Urinary bladder (tissue), 4 donors: ENCODE results near the gene OPTC. TPM values are rescaled to one million over a fixed set of nuclear protein-coding genes. Genes with fewer than 3 reads are reported as not detected.
A peak's percentile ranks its signal among the peaks of the same experiment; 100 is the strongest.

ENCODE experiments used
- DNase-seq: peaks from one replicate; pipeline ENCODE4 v3.0.0-alpha.2; 2015; ENCODE audit errors: extremely low spot score
- H3K27ac ChIP-seq: one replicate; pipeline ENCODE4 v1.5.1; 2013; ENCODE audit warnings: low read depth, mild to moderate bottlenecking, moderate library complexity
- H3K36me3 ChIP-seq: one replicate; pipeline ENCODE4 v1.6.1; 2013; ENCODE audit warnings: mild to moderate bottlenecking, moderate library complexity; ENCODE audit not compliant: insufficient read depth
- H3K4me1 ChIP-seq: one replicate; pipeline ENCODE4 v1.6.1; 2013; ENCODE audit warnings: mild to moderate bottlenecking, moderate library complexity; ENCODE audit not compliant: insufficient read depth
- H3K4me3 ChIP-seq: one replicate; pipeline ENCODE4 v1.5.1; 2013; ENCODE audit warnings: low read depth, low read length
- WGBS: extraction: QIAGEN DNeasy Blood & Tissue Kit; methylation state at CpG from one replicate; pipeline ENCODE4 v1.1.7; 2013; 5-methylcytosine and 5-hydroxymethylcytosine counted together
- polyA plus RNA-seq: library from polyadenylated mRNA; stranded (reverse); fragments of 200-250 nt; gene quantifications from one replicate; pipeline ENCODE4 v1.2.3, GENCODE V29; 2013
- total RNA-seq: library from RNA; depleted of rRNA; stranded (reverse); fragments of >200 nt; gene quantifications from one replicate; pipeline ENCODE4 v1.2.3, GENCODE V29; 2014
- donor health status: healthy with polysubstance abuse.
- donor health status: healthy.

OPTC gene
- total and polyA plus RNA-seq, 2 donors, result 0.05 TPM; not detected in 1

- no peak overlapping the region for H3K4me3 ChIP-seq
- H3K36me3 ChIP-seq, result no peaks in the 10 kb centered on the region
- no peak overlapping the region for H3K27ac ChIP-seq
- 53% methylated on average over 2 of the region's 2 CpGs for WGBS
- DNase-seq, result no peak
- no peaks in the 10 kb centered on the region for H3K4me1 ChIP-seq
These were observed 54.9 kb downstream of the OPTC start for GRCh38 chr1:203548892-203549291.

- no peaks in the 10 kb centered on the region for H3K4me1 ChIP-seq
- WGBS, result 98% methylated on average over 2 of the region's 2 CpGs
- no peaks in the 10 kb centered on the region for H3K36me3 ChIP-seq
- DNase-seq, result no peak
- no peak overlapping the region for H3K27ac ChIP-seq
- no peak overlapping the region for H3K4me3 ChIP-seq
These were observed 55.4 kb downstream of the OPTC start for GRCh38 chr1:203549309-203549708.

- no peak for DNase-seq
- no peak overlapping the region for H3K27ac ChIP-seq
- H3K4me3 ChIP-seq, result no peak overlapping the region
- H3K4me1 ChIP-seq, result no peaks in the 10 kb centered on the region
- no peaks in the 10 kb centered on the region for H3K36me3 ChIP-seq
- 41% methylated on average over 1 of the region's 1 CpG for WGBS
These were observed 56.9 kb downstream of the OPTC start for GRCh38 chr1:203550846-203551245.

GRCh38 chr1:203551550-203551949, 57.6 kb downstream of the OPTC start:
- WGBS, result 62% methylated on average over 5 of the region's 5 CpGs
- DNase-seq, result no peak
- H3K4me1 ChIP-seq, result no peaks in the 10 kb centered on the region
- no peaks in the 10 kb centered on the region for H3K36me3 ChIP-seq
- H3K4me3 ChIP-seq, result no peak overlapping the region
- no peak overlapping the region for H3K27ac ChIP-seq

- WGBS, result 88% methylated on average over 4 of the region's 4 CpGs
- no peak overlapping the region for H3K4me3 ChIP-seq
These were observed 59.5 kb downstream of the OPTC start for GRCh38 chr1:203553496-203553895.

GRCh38 chr1:203554071-203554470, 60.1 kb downstream of the OPTC start:
- H3K27ac ChIP-seq, result no peak overlapping the region
- no peaks in the 10 kb centered on the region for H3K36me3 ChIP-seq
- no peaks in the 10 kb centered on the region for H3K4me1 ChIP-seq
- no peak for DNase-seq
- no peak overlapping the region for H3K4me3 ChIP-seq
- WGBS, result 88% methylated on average over 3 of the region's 3 CpGs

More at GRCh38 chr1:203553496-203553895, 59.5 kb downstream of the OPTC start:
- DNase-seq, result no peak
- H3K36me3 ChIP-seq, result no peaks in the 10 kb centered on the region
- H3K27ac ChIP-seq, result no peak overlapping the region
- H3K4me1 ChIP-seq, result no peaks in the 10 kb centered on the region

- no peak for DNase-seq
- no peak overlapping the region for H3K4me3 ChIP-seq
- no peaks in the 10 kb centered on the region for H3K4me1 ChIP-seq
- WGBS, result 47% methylated on average over 8 of the region's 8 CpGs
- no peaks in the 10 kb centered on the region for H3K36me3 ChIP-seq
- no peak overlapping the region for H3K27ac ChIP-seq
These were observed 61.1 kb downstream of the OPTC start for GRCh38 chr1:203555076-203555475.

GRCh38 chr1:203555511-203556046, 61.6 kb downstream of the OPTC start:
- no peaks in the 10 kb centered on the region for H3K4me1 ChIP-seq
- DNase-seq, result no peak
- peak overlapping the region; percentile 11 for H3K27ac ChIP-seq
- no peak overlapping the region for H3K4me3 ChIP-seq
- no peaks in the 10 kb centered on the region for H3K36me3 ChIP-seq
- WGBS, result 49% methylated on average over 7 of the region's 7 CpGs

GRCh38 chr1:203556047-203556851, 62.3 kb downstream of the OPTC start:
- DNase-seq, result no peak
- no peaks in the 10 kb centered on the region for H3K36me3 ChIP-seq
- H3K4me3 ChIP-seq, result no peak overlapping the region
- no peaks in the 10 kb centered on the region for H3K4me1 ChIP-seq
- H3K27ac ChIP-seq, result peak overlapping the region; percentile 11
- 24% methylated on average over 16 of the region's 16 CpGs for WGBS

GRCh38 chr1:203557390-203557789, 63.4 kb downstream of the OPTC start:
- H3K4me3 ChIP-seq, result no peak overlapping the region

GRCh38 chr1:203558064-203558760, 64.3 kb downstream of the OPTC start:
- no peaks in the 10 kb centered on the region for H3K4me1 ChIP-seq
- 24% methylated on average over 5 of the region's 5 CpGs for WGBS
- DNase-seq, result no peak

More at GRCh38 chr1:203557390-203557789, 63.4 kb downstream of the OPTC start:
- H3K27ac ChIP-seq, result peak overlapping the region; percentile 28
- 40% methylated on average over 7 of the region's 7 CpGs for WGBS
- H3K4me1 ChIP-seq, result no peaks in the 10 kb centered on the region
- DNase-seq, result no peak
- H3K36me3 ChIP-seq, result no peaks in the 10 kb centered on the region

More at GRCh38 chr1:203558064-203558760, 64.3 kb downstream of the OPTC start:
- no peaks in the 10 kb centered on the region for H3K36me3 ChIP-seq
- no peak overlapping the region for H3K27ac ChIP-seq
- no peak overlapping the region for H3K4me3 ChIP-seq
